HFFc6 (cell line): ENCODE measurements around the gene RGS6. TPM values are rescaled to one million over a fixed set of nuclear protein-coding genes. Genes with fewer than 3 reads are reported as not detected.

Source experiments
- DNase-seq: peaks from one replicate; pipeline ENCODE4 v3.0.0-alpha.2; 2018
- H3K27ac Mint-ChIP-seq: 2 replicates; pipeline ENCODE4 v1.8.0; 2020; ENCODE audit warnings: mild to moderate bottlenecking, mixed read lengths
- H3K27me3 Mint-ChIP-seq: 2 replicates; pipeline ENCODE4 v1.8.0; 2021; ENCODE audit warnings: mild to moderate bottlenecking, moderate library complexity, mixed read lengths; ENCODE audit not compliant: insufficient read depth
- H3K36me3 Mint-ChIP-seq: 2 replicates; pipeline ENCODE4 v1.8.0; 2021; ENCODE audit warnings: low read depth, mixed read lengths
- H3K4me1 Mint-ChIP-seq: 2 replicates; pipeline ENCODE4 v1.8.0; 2020; ENCODE audit warnings: low read depth, mixed read lengths
- H3K4me3 Mint-ChIP-seq: 2 replicates; pipeline ENCODE4 v1.8.0; 2020; ENCODE audit warnings: mild to moderate bottlenecking, moderate library complexity, mixed read lengths
- H3K9me3 Mint-ChIP-seq: 2 replicates; pipeline ENCODE4 v1.8.0; 2020; ENCODE audit warnings: mild to moderate bottlenecking, mixed read lengths
- total RNA-seq, 6 experiments: library from RNA; stranded (reverse); fragmentation: NEBNext Ultra II Directional; extraction: Animal tissue kit (Norgen Biotek cat#: 25700); gene quantifications; 2 replicates in 1 of 6; 3 replicates in 5 of 6; pipeline ENCODE4 v1.2.3, GENCODE V29; 2021
- TF ChIP-seq, protein P1 (sequence below): fragments of 200-600 bp; sonication (generic); IDR thresholded peaks from 2 replicates; pipeline ENCODE4 v1.5.0; 2021; ENCODE audit warnings: antibody characterized with exemption, mild to moderate bottlenecking

The RGS6 gene
- total RNA-seq, 6 experiments from 2014 or later = not detected

DNA sequence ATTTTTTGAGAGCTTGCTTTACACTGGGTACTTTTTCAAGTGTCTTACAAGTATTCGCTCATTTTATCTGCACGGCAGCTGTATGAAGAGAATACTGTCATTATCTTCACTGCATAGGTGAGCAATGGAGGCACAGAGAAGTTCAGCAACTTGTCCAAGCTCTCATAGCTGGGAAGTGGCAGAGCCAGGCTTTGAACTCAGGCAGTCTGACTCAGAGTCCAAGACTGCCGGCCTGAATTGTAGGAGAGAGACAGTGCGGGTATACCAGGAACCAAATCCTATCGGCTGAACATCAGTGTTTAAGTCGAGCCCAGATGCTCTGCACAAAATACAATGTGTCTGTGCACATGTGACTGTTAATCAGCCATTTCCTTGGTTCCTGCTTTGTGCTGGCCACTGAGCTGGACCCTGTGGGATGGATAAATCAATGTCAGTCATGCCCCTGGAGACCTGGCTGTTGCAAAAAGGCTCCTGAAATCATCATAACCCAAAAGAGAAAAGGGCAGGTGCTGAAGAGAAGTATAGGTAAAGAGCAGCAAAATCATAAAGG, 487.1 kb downstream of the RGS6 start:
- Mint-ChIP-seq H3K9me3 (peaks cover 9% of the 10 kb centered on the region), H3K4me3 (no peak overlapping the region), H3K27ac (no peak overlapping the region), H3K36me3 (no peaks in the 10 kb centered on the region), H3K4me1 (peaks cover 8% of the 10 kb centered on the region), H3K27me3 (peaks cover 6% of the 10 kb centered on the region)
- DNase-seq = no peak
- TF ChIP-seq, protein P1, sequence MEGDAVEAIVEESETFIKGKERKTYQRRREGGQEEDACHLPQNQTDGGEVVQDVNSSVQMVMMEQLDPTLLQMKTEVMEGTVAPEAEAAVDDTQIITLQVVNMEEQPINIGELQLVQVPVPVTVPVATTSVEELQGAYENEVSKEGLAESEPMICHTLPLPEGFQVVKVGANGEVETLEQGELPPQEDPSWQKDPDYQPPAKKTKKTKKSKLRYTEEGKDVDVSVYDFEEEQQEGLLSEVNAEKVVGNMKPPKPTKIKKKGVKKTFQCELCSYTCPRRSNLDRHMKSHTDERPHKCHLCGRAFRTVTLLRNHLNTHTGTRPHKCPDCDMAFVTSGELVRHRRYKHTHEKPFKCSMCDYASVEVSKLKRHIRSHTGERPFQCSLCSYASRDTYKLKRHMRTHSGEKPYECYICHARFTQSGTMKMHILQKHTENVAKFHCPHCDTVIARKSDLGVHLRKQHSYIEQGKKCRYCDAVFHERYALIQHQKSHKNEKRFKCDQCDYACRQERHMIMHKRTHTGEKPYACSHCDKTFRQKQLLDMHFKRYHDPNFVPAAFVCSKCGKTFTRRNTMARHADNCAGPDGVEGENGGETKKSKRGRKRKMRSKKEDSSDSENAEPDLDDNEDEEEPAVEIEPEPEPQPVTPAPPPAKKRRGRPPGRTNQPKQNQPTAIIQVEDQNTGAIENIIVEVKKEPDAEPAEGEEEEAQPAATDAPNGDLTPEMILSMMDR = no peak

DNA sequence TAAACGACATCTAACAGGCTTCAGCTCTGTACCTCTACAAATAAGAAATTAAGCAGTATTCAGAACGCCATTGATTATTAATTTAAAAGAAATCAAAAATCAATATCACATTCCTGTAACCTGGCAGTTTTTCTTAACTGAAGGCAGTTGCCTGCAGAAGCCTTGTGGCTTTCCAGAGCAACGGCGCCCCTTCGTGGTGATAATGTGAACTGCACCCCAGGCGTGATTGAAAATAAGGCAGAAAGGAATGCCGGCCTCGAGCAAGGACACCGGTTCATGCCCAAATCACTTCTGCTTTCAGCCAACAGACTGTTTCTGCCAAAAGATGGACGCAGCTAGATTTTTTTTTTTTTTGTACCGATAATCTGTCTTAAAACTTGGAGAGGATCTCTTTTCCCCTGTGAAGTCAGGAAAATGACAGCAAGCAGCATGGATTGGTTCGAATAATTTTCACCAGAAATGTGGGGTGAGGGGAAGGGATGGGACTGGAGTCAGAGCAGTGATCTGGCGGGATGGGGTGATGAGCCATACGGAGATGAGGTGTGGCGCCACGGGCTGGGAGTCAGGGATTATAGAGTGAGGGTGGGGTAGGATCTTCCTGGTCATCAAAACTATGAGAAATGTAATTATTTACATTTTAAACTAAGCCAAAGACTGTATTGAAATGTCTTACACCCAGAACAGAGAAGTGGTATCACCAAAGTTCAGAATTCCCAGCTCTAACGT, 488.7 kb downstream of the RGS6 start:
- Mint-ChIP-seq H3K27me3 (peaks cover 9% of the 10 kb centered on the region), H3K9me3 (no peaks in the 10 kb centered on the region), H3K4me1 (peaks cover 8% of the 10 kb centered on the region), H3K36me3 (no peaks in the 10 kb centered on the region), H3K4me3 (peak overlapping the region; percentile 34; the same call in 1 of the 2 replicates), H3K27ac (no peak overlapping the region)
- peak; percentile 53 for DNase-seq
- TF ChIP-seq, protein P1 = peak; percentile 99

DNA sequence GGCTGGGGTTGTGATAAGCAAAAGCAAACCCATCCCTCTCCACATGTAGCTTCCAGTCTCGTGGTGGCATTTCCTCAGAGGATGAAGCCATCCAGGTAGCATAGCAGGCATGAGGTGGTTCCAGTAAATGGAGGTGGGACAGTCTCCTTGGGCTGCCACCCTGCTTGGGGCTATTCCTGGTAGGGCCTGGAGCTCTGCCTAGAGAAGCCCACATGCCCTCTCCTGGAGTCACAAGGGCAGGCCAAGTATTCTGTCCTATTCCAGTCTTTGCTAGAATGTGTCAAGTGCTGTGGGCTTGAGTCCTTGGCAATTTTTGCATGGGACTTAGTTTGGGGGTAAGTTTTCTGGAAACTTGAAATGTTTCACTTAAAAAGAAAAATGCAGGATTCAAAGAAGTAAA, 491.7 kb downstream of the RGS6 start:
- Mint-ChIP-seq H3K36me3 (no peaks in the 10 kb centered on the region), H3K4me3 (no peak overlapping the region), H3K27ac (no peak overlapping the region), H3K9me3 (no peaks in the 10 kb centered on the region), H3K4me1 (peaks cover 8% of the 10 kb centered on the region), H3K27me3 (peaks cover 15% of the 10 kb centered on the region)
- TF ChIP-seq, protein P1 = no peak
- DNase-seq = no peak

DNA sequence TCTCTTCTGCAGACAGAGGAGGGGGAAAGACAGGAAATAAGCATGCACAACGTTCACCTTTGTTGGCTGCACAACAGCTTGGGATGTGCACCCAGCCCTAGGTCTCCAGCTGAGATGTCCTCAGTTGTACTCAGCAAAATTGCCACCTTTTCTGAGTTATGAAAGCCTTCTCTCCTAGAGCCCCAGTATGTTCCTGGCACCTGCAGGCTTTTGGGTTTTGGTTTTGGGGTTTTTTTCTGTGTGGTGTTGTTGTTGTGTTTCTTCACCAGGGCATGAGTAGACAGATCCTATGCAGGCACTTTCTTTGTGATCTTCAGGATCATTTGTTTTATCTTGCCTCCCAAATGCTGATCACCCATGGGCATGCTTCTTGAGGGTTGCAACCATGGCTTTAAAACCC, 498.2 kb downstream of the RGS6 start:
- Mint-ChIP-seq H3K4me1 (peaks cover 7% of the 10 kb centered on the region; the same call in 1 of the 2 replicates), H3K9me3 (no peaks in the 10 kb centered on the region), H3K36me3 (no peaks in the 10 kb centered on the region), H3K27me3 (peaks cover 22% of the 10 kb centered on the region), H3K27ac (no peak overlapping the region), H3K4me3 (no peak overlapping the region)
- DNase-seq = no peak
- TF ChIP-seq, protein P1 = no peak

DNA sequence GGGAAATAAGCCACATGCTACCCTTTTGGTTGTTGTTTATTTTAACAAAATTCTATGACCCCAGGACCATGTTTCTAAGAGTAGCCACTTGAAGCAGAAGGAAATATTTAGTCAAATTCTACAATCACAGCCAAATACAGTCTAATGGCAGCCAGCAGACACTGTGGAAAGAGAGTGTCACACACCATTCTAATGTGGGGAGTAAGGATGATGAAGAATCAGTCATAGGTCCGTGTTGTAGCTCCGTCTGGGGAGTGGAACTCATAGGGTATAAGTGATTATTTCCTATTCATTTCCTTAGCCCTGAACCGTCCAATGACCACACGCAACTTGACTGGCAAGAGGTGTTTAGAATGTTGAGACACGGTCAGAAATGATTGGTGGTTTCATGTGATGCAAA, 500.5 kb downstream of the RGS6 start:
- H3K4me3 Mint-ChIP-seq = no peak overlapping the region
- H3K27ac Mint-ChIP-seq = no peak overlapping the region
- TF ChIP-seq, protein P1 = no peak
- H3K27me3 Mint-ChIP-seq = peaks cover 18% of the 10 kb centered on the region
- peaks cover 7% of the 10 kb centered on the region; the same call in 1 of the 2 replicates for H3K4me1 Mint-ChIP-seq
- no peaks in the 10 kb centered on the region for H3K36me3 Mint-ChIP-seq
- H3K9me3 Mint-ChIP-seq = no peaks in the 10 kb centered on the region
- no peak for DNase-seq
